IPS-18c (cell line): ENCODE measurements around the gene RPIA.

ENCODE experiments used
- H3K4me3 ChIP-seq: 2 replicates; pipeline ENCODE4 v1.7.0; 2013; ENCODE audit warnings: low read depth, mild to moderate bottlenecking, low read length, moderate library complexity; ENCODE audit not compliant: insufficient read depth
- H3K9me3 ChIP-seq: one replicate; pipeline ENCODE4 v1.6.1; 2013; ENCODE audit warnings: mild to moderate bottlenecking, low read length, moderate library complexity; ENCODE audit not compliant: control insufficient read depth, insufficient read depth

The RPIA gene

DNA sequence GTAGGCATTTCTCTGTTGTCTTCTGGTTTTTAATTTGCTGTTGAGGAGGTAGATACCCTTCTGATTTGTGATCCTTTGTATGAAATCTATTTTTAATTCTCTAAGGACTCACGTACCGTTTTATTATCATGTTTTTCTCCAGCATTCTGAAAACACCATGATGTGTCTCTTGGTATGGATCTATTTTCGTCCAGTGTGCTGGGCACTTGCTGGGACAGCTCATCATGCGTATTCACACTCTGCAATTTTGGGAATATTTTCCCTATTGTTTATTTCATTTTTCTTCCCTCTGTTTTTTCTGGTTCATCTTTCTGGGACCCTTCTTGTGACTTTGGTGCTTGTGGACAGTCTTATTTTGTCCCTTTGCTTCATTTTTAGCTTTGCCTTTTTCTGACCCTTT, 21.9 kb downstream of the RPIA start:
- Histone ChIP-seq H3K9me3 (peaks cover 2% of the 10 kb centered on the region), H3K4me3 (no peak overlapping the region)

GRCh38 chr2:88714667-88715066, 23.2 kb downstream of the RPIA start:
- no peak overlapping the region for H3K4me3 ChIP-seq
- H3K9me3 ChIP-seq = peaks cover 2% of the 10 kb centered on the region

DNA sequence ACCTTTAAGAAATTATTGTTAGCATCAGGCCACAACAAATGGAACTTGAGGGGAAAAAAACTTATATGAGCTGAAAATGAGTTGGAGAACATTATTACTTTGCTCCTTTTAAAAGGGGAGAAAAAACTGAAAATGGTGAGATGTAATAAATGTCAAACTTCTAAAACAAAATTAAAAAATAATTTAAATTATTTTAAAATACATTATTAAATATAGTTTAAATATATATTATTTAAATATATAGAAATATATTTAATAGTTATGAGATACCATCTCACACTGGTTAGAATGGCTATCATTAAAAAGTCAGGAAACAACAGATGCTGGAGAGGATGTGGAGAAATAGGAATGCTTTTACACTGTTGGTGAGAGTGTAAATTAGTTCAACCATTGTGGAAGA, 28.9 kb downstream of the RPIA start:
- Histone ChIP-seq H3K9me3 (peaks cover 6% of the 10 kb centered on the region), H3K4me3 (no peak overlapping the region)

GRCh38 chr2:88721268-88721667, 29.8 kb downstream of the RPIA start:
- peaks cover 6% of the 10 kb centered on the region for H3K9me3 ChIP-seq
- H3K4me3 ChIP-seq = no peak overlapping the region

GRCh38 chr2:88724643-88725332, 33.3 kb downstream of the RPIA start:
- Histone ChIP-seq H3K9me3 (peaks cover 3% of the 10 kb centered on the region), H3K4me3 (no peak overlapping the region)

DNA sequence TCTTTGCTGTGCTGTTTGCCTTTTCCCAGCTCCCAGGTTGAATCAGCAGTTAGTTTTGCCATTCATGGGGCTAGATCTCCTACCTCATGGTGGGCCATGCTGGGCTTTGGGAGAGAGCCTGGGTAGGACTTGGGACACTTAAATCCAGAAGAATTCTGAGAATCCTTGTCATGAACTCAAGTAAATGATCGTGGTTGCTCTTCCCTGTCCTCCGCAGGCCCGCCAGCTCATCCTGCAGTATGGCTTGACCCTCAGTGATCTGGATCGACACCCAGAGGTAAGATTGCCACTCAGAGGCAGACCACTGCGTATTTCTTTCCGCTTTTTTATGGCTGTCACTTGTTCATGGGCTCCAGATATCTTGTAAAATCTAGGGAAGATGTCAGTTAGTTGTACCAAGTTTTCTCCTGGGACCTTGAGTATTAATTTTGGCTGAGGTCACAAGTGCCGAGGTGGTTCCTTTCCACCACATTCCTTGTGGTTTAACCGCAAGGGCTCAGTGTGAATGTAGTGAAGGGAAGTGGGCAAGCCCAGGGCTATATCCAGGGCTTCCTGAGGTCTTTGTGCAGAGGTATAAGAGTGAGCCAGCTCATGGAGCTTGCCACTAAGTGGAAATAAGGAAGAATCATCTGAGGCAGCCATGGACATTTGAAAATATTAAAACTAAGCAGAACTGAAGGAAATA, 37.7 kb downstream of the RPIA start:
- no peak overlapping the region for H3K4me3 ChIP-seq
- H3K9me3 ChIP-seq = peaks cover under 1% of the 10 kb centered on the region

GRCh38 chr2:88733155-88733902, 41.9 kb downstream of the RPIA start:
- H3K4me3 ChIP-seq = no peak overlapping the region
- H3K9me3 ChIP-seq = no peaks in the 10 kb centered on the region

DNA sequence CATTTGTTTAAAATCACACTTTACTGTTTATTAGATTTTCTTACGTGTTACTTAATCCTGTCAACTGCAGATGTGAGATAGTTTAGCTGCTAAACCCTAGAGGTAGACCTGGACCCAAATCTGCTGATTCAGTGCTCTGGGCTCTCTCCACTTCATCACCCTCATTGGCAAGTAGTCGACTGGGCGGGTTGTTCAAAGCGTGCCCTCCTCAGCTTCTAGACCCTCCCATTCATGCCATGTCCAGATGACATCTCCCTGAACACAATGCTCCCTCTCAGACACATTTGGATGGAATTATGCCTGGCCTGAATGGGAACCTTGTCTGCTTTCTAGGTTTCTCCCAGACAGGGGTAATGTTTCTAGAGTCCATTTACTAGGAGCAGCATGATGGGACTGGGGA, 43.7 kb downstream of the RPIA start:
- no peak overlapping the region for H3K4me3 ChIP-seq
- no peaks in the 10 kb centered on the region for H3K9me3 ChIP-seq

DNA sequence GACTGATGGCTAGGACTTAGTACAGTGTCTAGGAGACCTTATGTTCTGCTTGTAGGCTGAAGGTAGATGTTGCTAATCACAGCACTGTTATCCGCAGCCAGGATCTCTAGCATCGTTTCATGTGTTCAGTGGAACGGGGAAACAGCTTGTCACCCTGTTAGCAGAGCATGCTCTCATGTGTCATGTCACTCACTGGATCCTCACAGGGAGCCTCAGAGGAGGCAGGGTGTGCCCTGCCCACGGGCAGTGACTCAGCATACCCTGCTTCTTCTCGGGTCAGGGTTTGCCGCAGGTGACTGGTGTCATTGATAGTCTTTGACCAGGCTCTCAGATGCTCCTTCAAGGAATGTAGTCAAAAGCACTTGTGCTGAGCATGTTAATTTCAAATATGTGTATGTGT, 44.4 kb downstream of the RPIA start:
- H3K4me3 ChIP-seq = no peak overlapping the region
- H3K9me3 ChIP-seq = no peaks in the 10 kb centered on the region

GRCh38 chr2:88736437-88736836, 45.0 kb downstream of the RPIA start:
- Histone ChIP-seq H3K9me3 (no peaks in the 10 kb centered on the region), H3K4me3 (no peak overlapping the region)

DNA sequence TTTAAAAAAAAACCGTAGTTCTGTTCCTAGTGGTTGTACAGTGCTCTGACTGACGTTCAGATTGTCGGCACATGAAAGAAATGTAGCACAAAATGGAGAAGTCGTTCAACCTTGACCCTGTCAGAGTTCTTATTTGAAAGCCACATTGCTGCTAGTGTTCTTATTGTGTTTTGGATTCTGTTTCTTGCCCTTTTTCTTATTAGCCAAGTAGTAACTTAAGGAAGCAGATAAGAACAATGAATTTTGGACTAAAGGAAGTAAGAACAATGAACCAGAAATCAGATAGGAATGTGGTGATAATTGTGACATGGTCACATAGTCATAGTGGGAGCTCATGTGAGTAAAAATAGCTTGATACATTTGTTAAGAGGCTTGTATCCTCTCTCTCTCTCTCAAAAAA, 45.9 kb downstream of the RPIA start:
- H3K4me3 ChIP-seq = no peak overlapping the region

GRCh38 chr2:88738271-88738670, 46.8 kb downstream of the RPIA start:
- H3K9me3 ChIP-seq = no peaks in the 10 kb centered on the region
- H3K4me3 ChIP-seq = no peak overlapping the region

More for the DNA sequence above, 45.9 kb downstream of the RPIA start:
- no peaks in the 10 kb centered on the region for H3K9me3 ChIP-seq

GRCh38 chr2:88739985-88740600, 48.6 kb downstream of the RPIA start:
- no peak overlapping the region for H3K4me3 ChIP-seq
- no peaks in the 10 kb centered on the region for H3K9me3 ChIP-seq

GRCh38 chr2:88746929-88747490, 55.5 kb downstream of the RPIA start:
- Histone ChIP-seq H3K9me3 (no peaks in the 10 kb centered on the region), H3K4me3 (no peak overlapping the region)

- Histone ChIP-seq H3K4me3 (no peak overlapping the region), H3K9me3 (no peaks in the 10 kb centered on the region)
Observed at GRCh38 chr2:88747990-88748389, 56.5 kb downstream of the RPIA start.

GRCh38 chr2:88751768-88752167, 60.3 kb downstream of the RPIA start:
- H3K4me3 ChIP-seq = no peak overlapping the region

DNA sequence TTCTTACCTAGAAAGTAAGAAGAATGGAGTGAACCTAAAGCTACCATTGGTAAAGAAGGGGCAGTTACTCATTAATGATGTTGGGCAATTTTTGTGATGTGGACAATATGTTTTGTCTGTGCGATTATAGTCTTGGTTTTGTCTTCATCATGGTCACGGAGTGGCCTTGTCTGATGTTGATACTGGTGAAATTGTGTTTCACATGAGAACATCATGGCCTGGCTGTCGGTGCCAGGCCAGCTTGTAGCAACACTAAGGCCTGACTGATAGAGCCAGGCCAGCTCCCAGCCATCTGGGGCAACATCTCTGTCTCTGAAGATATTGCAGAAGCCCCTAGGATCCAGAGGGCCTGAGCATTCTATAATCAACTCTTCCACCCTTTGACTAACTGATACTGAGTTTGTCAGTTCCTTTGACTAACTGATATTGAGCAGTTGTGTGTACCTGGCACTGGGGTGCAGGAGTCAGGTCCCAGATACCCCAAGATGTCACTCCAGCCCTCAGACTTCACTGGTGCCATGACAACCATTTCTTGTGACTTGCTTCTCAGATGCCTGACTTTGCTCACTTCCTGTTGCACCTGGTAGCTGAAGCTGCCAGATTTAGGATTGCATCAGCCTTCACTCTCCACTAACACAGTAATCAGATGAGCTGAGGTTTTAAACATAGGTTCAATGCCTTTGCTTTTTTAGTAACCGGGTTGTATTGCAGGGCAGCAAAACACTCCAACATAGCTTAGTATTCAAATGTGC, 62.5 kb downstream of the RPIA start:
- no peak overlapping the region for H3K4me3 ChIP-seq
- H3K9me3 ChIP-seq = peaks cover 3% of the 10 kb centered on the region

More at GRCh38 chr2:88751768-88752167, 60.3 kb downstream of the RPIA start:
- no peaks in the 10 kb centered on the region for H3K9me3 ChIP-seq
